Motor neuron (in vitro differentiated cells): ENCODE results near the gene NPM1. TPM values are rescaled to one million over a fixed set of nuclear protein-coding genes. Genes with fewer than 3 reads are reported as not detected.

Experiments
- ATAC-seq, 8 experiments: fragments of 200-7000 bp; cut with Tn5 transposase; replicated peaks in 6 of 8; 2 replicates each; pipeline ENCODE4 v1.8.0; 2021; ENCODE audit warnings: mild to moderate bottlenecking in 8 of 8, moderate library complexity in 8 of 8
- H3K27ac ChIP-seq, 2 donors: fragments of 250-450 bp; sonication (Bioruptor Pico); 2 replicates each; pipeline ENCODE4 v1.9.0; 2021; ENCODE audit warnings: antibody characterized with exemption in 2 of 2, mild to moderate bottlenecking in 2 of 2, moderate library complexity in 1 of 2
- H3K4me1 ChIP-seq, 2 donors: fragments of 250-450 bp; sonication (Bioruptor Pico); replicated peaks in 1 of 2; 2 replicates each; pipeline ENCODE4 v1.6.1; 2021; ENCODE audit warnings: antibody characterized with exemption in 2 of 2, mild to moderate bottlenecking in 2 of 2, moderate library complexity in 1 of 2
- H3K4me3 ChIP-seq, 5 donors: fragments of 250-450 bp; sonication (Bioruptor Pico); 2 replicates each; pipeline ENCODE4 v1.9.0; 2021; ENCODE audit warnings: antibody characterized with exemption in 5 of 5, mild to moderate bottlenecking in 5 of 5, moderate library complexity in 4 of 5
- WGBS, 10 experiments: fragments of 450-650 bp; shearing (Covaris generic); methylation state at CpG; one replicate each; pipeline ENCODE4 v1.0.0; 2022; 5-methylcytosine and 5-hydroxymethylcytosine counted together
- in situ Hi-C, 9 experiments: fragments of 400-800 bp; cut with MboI; loops; one replicate each; pipeline ENCODE4 v1.15.0; 2021; ENCODE audit warnings: low sequenced_read_pairs in 9 of 9, low pct_unique_long_range_greater_than_20kb in 2 of 9; ENCODE audit not compliant: unreplicated experiment in 9 of 9
- total RNA-seq, 8 experiments: library from RNA; unstranded; fragments of 300-600 nt; gene quantifications; 2 replicates each; pipeline versions ENCODE4 v1.2.3 to v1.2.4, GENCODE V29; 2022

The NPM1 gene
- total RNA-seq, 8 experiments from 2014 or later, result 1,095 to 3,241 (median 1,712) TPM

GRCh38 chr5:171427318-171428167 is 39.9 kb downstream of the NPM1 start:
- 65 to 100% (median 86%) methylated on average over 1 to 8 of the region's 20 CpGs for WGBS, 10 experiments
- in situ Hi-C loops, result loop anchor here in 1 of 9 experiments (10.0 kb wide), 1 partner anchor 477 kb away; no protein-coding TSS in a partner anchor
- no peak overlapping the region for H3K4me3 ChIP-seq
- H3K4me1 ChIP-seq, result peaks cover 14 to 18% of the 10 kb centered on the region in 2 donors
- H3K27ac ChIP-seq, result no peak overlapping the region
- peak in 3 of 8 experiments; percentile 16 to 59 (median 18) for ATAC-seq

GRCh38 chr5:171428168-171428696 is 40.6 kb downstream of the NPM1 start:
- Histone ChIP-seq H3K4me1 (peaks cover 20 to 24% of the 10 kb centered on the region in 2 donors), H3K4me3 (no peak overlapping the region), H3K27ac (peak overlapping the region in 1 of 2 donors; percentile 22)
- WGBS, 10 experiments, result 0 to 93% (median 73%) methylated on average over 1 to 8 of the region's 9 CpGs; no CpG with 5 or more reads in 3 of the 10 experiments
- peak in 5 of 8 experiments; percentile 11 to 99 (median 97) for ATAC-seq
- in situ Hi-C loops, result loop anchor here in 1 of 9 experiments (10.0 kb wide), 1 partner anchor 477 kb away; no protein-coding TSS in a partner anchor

- WGBS, 10 experiments, result 60 to 100% (median 84%) methylated on average over 1 to 5 of the region's 16 CpGs; no CpG with 5 or more reads in 4 of the 10 experiments
- no peak overlapping the region for H3K4me3 ChIP-seq
- H3K4me1 ChIP-seq, result peaks cover 23 to 29% of the 10 kb centered on the region in 2 donors
- in situ Hi-C loops, result loop anchor here in 1 of 9 experiments (10.0 kb wide), 1 partner anchor 476 kb away; no protein-coding TSS in a partner anchor
- ATAC-seq, result peak in 3 of 8 experiments; percentile 15 to 57 (median 25)
- peak overlapping the region in 1 of 2 donors; percentile 21 for H3K27ac ChIP-seq
Measured at GRCh38 chr5:171428809-171429542, 41.3 kb downstream of the NPM1 start.

- peaks cover 23 to 29% of the 10 kb centered on the region in 2 donors for H3K4me1 ChIP-seq
- ATAC-seq, result no peak
- 38 to 85% methylated on average over 1 to 2 of the region's 4 CpGs; no CpG with 5 or more reads in 8 of the 10 experiments for WGBS, 10 experiments
- H3K4me3 ChIP-seq, result no peak overlapping the region
- peak overlapping the region in 1 of 2 donors; percentile 21 for H3K27ac ChIP-seq
- in situ Hi-C loops, result loop anchor here in 1 of 9 experiments (10.0 kb wide), 1 partner anchor 475 kb away; no protein-coding TSS in a partner anchor
Measured at GRCh38 chr5:171429543-171429910, 41.9 kb downstream of the NPM1 start.

GRCh38 chr5:171431251-171431777 is 43.7 kb downstream of the NPM1 start:
- 80 to 100% (median 83%) methylated on average over 1 to 3 of the region's 7 CpGs; no CpG with 5 or more reads in 5 of the 10 experiments for WGBS, 10 experiments
- peaks cover 23 to 29% of the 10 kb centered on the region in 2 donors for H3K4me1 ChIP-seq
- H3K27ac ChIP-seq, result peak overlapping the region in 1 of 2 donors; percentile 12
- H3K4me3 ChIP-seq, result no peak overlapping the region
- no peak for ATAC-seq
- in situ Hi-C loops, result no loop called here

GRCh38 chr5:171432076-171432475 is 44.4 kb downstream of the NPM1 start:
- Histone ChIP-seq H3K4me3 (no peak overlapping the region), H3K27ac (no peak overlapping the region), H3K4me1 (peaks cover 28 to 33% of the 10 kb centered on the region in 2 donors)
- in situ Hi-C loops, result no loop called here
- ATAC-seq, result no peak
- 63 to 100% (median 75%) methylated on average over 1 to 5 of the region's 8 CpGs; no CpG with 5 or more reads in 3 of the 10 experiments for WGBS, 10 experiments

GRCh38 chr5:171432583-171433351 is 45.1 kb downstream of the NPM1 start:
- in situ Hi-C loops, result no loop called here
- Histone ChIP-seq H3K4me3 (no peak overlapping the region), H3K4me1 (peaks cover 30 to 40% of the 10 kb centered on the region in 2 donors), H3K27ac (peak overlapping the region; percentile 27 to 44)
- 40 to 100% (median 96%) methylated on average over 1 to 4 of the region's 16 CpGs; no CpG with 5 or more reads in 6 of the 10 experiments for WGBS, 10 experiments
- peak in 1 of 8 experiments; percentile 3 for ATAC-seq

GRCh38 chr5:171433352-171433698 is 45.7 kb downstream of the NPM1 start:
- ATAC-seq, result peak in 2 of 8 experiments; percentile 11 to 14
- WGBS, 10 experiments, result 40% methylated on average over 1 of the region's 6 CpGs; no CpG with 5 or more reads in 9 of the 10 experiments
- H3K4me1 ChIP-seq, result peaks cover 29 to 41% of the 10 kb centered on the region in 2 donors
- no peak overlapping the region for H3K4me3 ChIP-seq
- no peak overlapping the region for H3K27ac ChIP-seq
- in situ Hi-C loops, result no loop called here

- in situ Hi-C loops, result no loop called here
- peak in 3 of 8 experiments; percentile 31 to 71 (median 44) for ATAC-seq
- no peak overlapping the region for H3K27ac ChIP-seq
- no peak overlapping the region for H3K4me3 ChIP-seq
- peaks cover 29 to 43% of the 10 kb centered on the region in 2 donors for H3K4me1 ChIP-seq
- 17 to 87% (median 73%) methylated on average over 1 to 3 of the region's 5 CpGs; no CpG with 5 or more reads in 6 of the 10 experiments for WGBS, 10 experiments
Measured at GRCh38 chr5:171433982-171434676, 46.5 kb downstream of the NPM1 start.

GRCh38 chr5:171434874-171435273 is 47.2 kb downstream of the NPM1 start:
- 63 to 100% (median 94%) methylated on average over 1 to 3 of the region's 4 CpGs; no CpG with 5 or more reads in 3 of the 10 experiments for WGBS, 10 experiments
- H3K4me1 ChIP-seq, result peaks cover 30 to 40% of the 10 kb centered on the region in 2 donors
- no peak overlapping the region for H3K4me3 ChIP-seq
- in situ Hi-C loops, result no loop called here
- no peak for ATAC-seq
- no peak overlapping the region for H3K27ac ChIP-seq

- in situ Hi-C loops, result no loop called here
- no peak overlapping the region for H3K27ac ChIP-seq
Measured at GRCh38 chr5:171435908-171436307, 48.3 kb downstream of the NPM1 start.

More at GRCh38 chr5:171435908-171436307, 48.3 kb downstream of the NPM1 start:
- no peak overlapping the region for H3K4me3 ChIP-seq
- ATAC-seq, result no peak
- H3K4me1 ChIP-seq, result peaks cover 30 to 40% of the 10 kb centered on the region in 2 donors
- WGBS, 10 experiments, result 55 to 97% (median 86%) methylated on average over 1 to 6 of the region's 20 CpGs; no CpG with 5 or more reads in 5 of the 10 experiments
